ENCODE data around the gene CDHR2.

Gene CDHR2

DNA sequence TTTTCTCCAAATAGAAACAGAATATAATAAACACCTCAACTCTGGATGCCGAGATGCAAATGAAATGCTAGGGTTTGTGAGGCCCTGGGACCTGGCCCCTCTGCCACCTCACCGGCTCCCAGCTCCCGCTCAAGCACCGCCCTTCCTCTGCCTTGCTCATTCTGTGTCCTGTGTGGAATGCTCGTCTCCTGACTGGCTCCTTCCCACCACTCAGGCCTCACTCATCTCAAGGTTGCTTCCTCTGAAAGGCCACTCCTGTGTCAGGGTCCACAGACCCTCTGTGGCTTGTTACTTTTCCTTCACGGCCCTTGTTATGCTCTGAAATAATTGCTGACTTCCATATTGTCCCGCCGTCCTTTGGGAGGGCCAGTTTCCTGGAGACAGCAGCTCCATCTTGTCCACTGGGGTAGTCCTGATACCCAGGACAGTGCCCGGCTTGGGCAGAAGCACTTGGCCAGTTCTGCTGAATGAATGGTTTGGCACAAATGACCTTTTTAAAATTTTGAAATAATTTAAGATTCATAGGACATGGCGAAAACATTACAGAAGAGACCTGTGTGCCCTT lies 27.4 kb upstream of the CDHR2 start:
- no peak for ATAC-seq (replicated peaks)
- Mint-ChIP-seq H3K36me3 (peaks cover 2 to 5% of the 10 kb centered on the region in 2 donors), H3K4me1 (peaks cover 7 to 28% of the 10 kb centered on the region in 2 donors), H3K27me3 (no peaks in the 10 kb centered on the region), H3K27ac (no peak overlapping the region), H3K4me3 (no peak overlapping the region), H3K9me3 (no peaks in the 10 kb centered on the region)
- DNase-seq = no peak

DNA sequence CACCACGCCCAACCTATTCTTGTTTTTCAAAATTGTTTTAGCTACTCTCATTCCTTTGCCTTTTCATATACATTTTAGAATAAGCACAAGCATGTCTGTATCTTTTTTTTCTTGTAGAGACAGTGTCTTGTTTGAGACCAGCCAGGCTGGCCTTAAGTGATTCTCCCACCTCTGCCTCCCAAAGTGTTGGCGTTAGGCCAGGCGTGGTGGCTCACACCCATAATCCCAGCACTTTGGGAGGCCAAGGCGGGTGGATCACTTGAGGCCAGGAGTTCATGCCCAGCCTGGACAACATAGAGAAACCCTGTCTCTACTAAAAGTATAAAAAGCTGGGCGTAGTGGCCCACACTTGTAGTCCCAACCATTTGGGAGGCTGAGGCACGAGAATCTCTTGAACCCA lies 25.0 kb upstream of the CDHR2 start:
- no peak for DNase-seq
- Mint-ChIP-seq H3K4me3 (no peak overlapping the region), H3K27me3 (no peaks in the 10 kb centered on the region), H3K9me3 (no peaks in the 10 kb centered on the region), H3K4me1 (peaks cover 9 to 26% of the 10 kb centered on the region in 2 donors), H3K36me3 (peaks cover 15 to 17% of the 10 kb centered on the region in 2 donors), H3K27ac (no peak overlapping the region)
- ATAC-seq (replicated peaks) = no peak

DNA sequence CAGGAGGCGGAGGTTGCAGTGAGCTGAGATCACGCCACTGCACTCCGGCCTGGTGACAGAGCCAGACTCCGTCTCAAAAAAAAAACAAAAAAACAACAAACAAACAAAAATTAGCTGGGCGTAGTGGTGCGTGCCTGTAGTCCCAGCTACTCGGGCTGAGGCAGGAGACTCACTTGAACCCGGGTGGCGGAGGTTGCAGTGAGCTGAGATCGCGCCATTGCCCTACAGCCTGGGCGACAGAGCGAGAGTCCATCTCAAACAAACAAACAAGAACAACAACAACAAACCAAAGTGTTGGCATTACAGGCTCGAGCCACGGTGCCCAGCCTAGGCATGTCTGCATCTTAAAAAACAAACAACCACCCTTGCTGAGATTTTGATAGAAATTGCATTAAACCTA lies 24.2 kb upstream of the CDHR2 start:
- peaks cover 23% of the 10 kb centered on the region in 2 donors for H3K36me3 Mint-ChIP-seq
- H3K4me3 Mint-ChIP-seq = no peak overlapping the region
- no peak for DNase-seq
- peaks cover 15 to 34% of the 10 kb centered on the region in 2 donors for H3K4me1 Mint-ChIP-seq
- H3K27ac Mint-ChIP-seq = no peak overlapping the region
- no peaks in the 10 kb centered on the region for H3K27me3 Mint-ChIP-seq
- no peaks in the 10 kb centered on the region for H3K9me3 Mint-ChIP-seq
- no peak for ATAC-seq (replicated peaks)

DNA sequence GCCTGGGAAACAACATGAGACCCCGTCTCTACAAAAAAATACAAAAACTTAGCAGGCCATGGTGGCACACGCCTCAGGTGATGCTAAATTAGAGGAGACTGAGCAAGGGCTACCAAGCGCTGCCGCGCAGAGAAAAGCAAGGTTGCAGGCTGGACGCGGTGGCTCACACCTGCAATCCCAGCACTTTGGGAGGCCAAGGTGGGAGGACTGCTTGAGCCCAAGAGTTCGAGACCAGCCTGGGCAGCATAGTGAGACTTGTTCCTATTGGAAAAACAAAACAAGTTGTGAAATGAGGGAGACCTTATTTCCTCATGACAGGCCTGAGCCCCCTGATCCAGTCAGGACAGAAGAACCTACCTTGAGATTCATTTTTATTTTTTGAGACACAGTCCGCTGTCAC lies 23.5 kb upstream of the CDHR2 start:
- Mint-ChIP-seq H3K36me3 (peaks cover 23 to 24% of the 10 kb centered on the region in 2 donors), H3K4me1 (peaks cover 17 to 33% of the 10 kb centered on the region in 2 donors), H3K27ac (no peak overlapping the region), H3K27me3 (no peaks in the 10 kb centered on the region), H3K4me3 (no peak overlapping the region), H3K9me3 (no peaks in the 10 kb centered on the region)
- no peak for ATAC-seq (replicated peaks)
- DNase-seq = no peak

DNA sequence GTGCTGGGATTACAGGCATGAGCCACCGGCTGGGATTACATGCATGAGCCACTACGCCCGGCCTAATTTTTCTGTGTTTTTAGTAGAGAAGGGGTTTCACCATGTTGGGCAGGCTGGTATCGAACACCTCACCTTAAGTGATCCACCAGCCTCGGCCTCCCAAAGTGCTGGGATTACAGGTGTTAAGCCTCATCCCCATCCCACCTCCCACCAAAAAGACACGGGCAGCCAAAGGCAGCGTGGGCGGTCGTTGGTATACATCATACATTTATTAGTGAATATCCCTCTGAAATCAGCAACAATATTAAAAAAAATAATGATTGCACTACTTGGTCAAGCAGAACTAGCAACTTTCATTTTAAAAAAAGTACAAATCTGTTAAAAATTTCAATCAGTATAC lies 22.7 kb upstream of the CDHR2 start:
- H3K27ac Mint-ChIP-seq = no peak overlapping the region
- no peaks in the 10 kb centered on the region for H3K9me3 Mint-ChIP-seq
- no peak for ATAC-seq (replicated peaks)
- no peak for DNase-seq
- no peak overlapping the region for H3K4me3 Mint-ChIP-seq
- peaks cover 21 to 35% of the 10 kb centered on the region in 2 donors for H3K4me1 Mint-ChIP-seq
- no peaks in the 10 kb centered on the region for H3K27me3 Mint-ChIP-seq
- H3K36me3 Mint-ChIP-seq = peaks cover 28% of the 10 kb centered on the region in 2 donors

DNA sequence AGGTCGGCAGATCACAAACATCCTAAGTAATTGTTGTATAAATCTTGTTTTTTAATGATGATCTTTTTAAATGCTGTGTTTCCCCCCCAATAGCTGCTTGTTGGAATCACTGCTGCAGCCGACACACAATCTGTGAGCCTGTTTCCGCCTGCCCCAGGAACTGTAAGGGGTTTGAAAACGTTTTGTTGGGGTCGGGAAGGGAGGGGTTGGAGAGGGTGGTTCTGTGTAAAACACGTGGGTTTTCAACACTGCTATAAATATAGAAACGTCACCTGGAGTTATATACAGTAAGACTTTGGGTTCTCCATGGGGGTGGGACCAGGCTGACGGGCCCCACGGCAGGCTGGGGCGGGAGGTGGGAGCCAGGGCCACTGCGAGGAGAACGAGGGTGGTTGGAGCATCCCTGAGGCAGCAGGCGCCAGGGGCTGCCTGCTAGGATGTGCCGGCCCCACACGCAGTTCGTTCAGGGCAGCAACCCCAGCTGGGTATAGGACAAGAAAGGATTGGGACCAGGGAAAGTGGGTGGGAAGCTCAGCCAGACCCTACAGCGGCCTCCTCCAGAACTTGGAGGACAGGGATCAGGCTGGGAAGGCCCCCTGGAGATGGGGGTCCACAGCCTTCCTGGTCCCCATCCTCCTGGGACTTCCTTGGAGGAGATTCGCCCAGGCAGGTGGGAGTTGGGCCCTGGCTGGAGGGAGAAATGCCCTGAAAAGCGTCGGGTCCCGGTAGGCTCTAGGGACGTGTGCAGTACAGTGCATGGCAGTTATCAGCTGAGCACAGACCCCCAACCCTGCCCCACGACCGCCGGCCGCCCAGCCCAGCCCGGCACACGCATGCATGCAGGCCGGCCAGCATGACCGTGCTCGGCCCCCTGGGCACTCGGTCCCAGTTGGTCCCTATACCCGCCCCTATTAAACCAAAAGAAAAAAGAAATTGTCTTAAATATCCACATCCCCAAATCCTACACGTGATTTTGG lies 21.6 kb upstream of the CDHR2 start:
- H3K36me3 Mint-ChIP-seq = peaks cover 28% of the 10 kb centered on the region in 2 donors
- no peaks in the 10 kb centered on the region for H3K27me3 Mint-ChIP-seq
- H3K9me3 Mint-ChIP-seq = no peaks in the 10 kb centered on the region
- H3K27ac Mint-ChIP-seq = no peak overlapping the region
- no peak overlapping the region for H3K4me3 Mint-ChIP-seq
- ATAC-seq (replicated peaks) (no peak), DNase-seq (no peak)
- H3K4me1 Mint-ChIP-seq = peaks cover 24 to 39% of the 10 kb centered on the region in 2 donors

DNA sequence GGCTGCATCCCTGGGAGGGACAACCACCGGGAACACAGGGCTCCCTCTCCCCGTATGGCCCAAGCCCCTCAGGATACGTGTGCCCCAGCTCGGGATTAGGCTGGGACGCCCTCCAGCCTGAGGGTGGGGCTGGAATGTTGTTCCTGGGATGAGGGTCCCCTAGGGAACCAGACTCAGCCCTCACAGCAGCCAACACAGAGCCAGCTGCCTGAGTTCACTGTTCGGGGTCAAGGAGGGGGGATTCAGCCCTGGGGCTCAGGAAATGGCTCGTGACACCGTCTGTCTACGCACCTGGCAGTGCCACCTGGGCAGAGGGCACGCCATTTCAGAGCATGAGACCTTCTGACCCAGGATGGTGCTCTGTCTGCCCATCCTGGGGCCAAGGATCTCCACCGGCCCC lies 20.8 kb upstream of the CDHR2 start:
- H3K27ac Mint-ChIP-seq = no peak overlapping the region
- no peaks in the 10 kb centered on the region for H3K27me3 Mint-ChIP-seq
- no peak for ATAC-seq (replicated peaks)
- peaks cover 28% of the 10 kb centered on the region in 2 donors for H3K36me3 Mint-ChIP-seq
- DNase-seq = no peak
- H3K4me1 Mint-ChIP-seq = peaks cover 26 to 39% of the 10 kb centered on the region in 2 donors
- no peaks in the 10 kb centered on the region for H3K9me3 Mint-ChIP-seq
- H3K4me3 Mint-ChIP-seq = no peak overlapping the region

DNA sequence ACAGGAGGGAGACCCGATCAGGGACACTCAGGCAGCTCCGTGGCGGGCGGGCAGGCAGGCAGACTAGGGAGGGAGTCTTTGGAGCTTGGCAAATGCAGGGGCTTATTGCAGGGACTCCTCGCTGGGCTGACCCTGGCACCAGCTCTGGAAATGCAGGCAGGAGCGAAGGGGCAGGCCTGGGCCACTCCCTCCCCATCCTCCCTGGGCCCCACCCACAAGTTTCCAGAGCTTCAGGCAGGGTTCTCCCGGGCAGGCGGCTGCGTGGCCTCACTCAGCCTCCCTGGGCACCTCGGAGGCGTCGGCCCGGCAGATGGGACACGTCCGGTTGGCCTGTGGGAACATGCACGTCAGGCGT lies 20.4 kb upstream of the CDHR2 start:
- DNase-seq (no peak), ATAC-seq (replicated peaks) (no peak)
- Mint-ChIP-seq H3K4me3 (no peak overlapping the region), H3K36me3 (peaks cover 28% of the 10 kb centered on the region in 2 donors), H3K27me3 (no peaks in the 10 kb centered on the region), H3K9me3 (no peaks in the 10 kb centered on the region), H3K4me1 (peaks cover 31 to 39% of the 10 kb centered on the region in 2 donors), H3K27ac (no peak overlapping the region)

DNA sequence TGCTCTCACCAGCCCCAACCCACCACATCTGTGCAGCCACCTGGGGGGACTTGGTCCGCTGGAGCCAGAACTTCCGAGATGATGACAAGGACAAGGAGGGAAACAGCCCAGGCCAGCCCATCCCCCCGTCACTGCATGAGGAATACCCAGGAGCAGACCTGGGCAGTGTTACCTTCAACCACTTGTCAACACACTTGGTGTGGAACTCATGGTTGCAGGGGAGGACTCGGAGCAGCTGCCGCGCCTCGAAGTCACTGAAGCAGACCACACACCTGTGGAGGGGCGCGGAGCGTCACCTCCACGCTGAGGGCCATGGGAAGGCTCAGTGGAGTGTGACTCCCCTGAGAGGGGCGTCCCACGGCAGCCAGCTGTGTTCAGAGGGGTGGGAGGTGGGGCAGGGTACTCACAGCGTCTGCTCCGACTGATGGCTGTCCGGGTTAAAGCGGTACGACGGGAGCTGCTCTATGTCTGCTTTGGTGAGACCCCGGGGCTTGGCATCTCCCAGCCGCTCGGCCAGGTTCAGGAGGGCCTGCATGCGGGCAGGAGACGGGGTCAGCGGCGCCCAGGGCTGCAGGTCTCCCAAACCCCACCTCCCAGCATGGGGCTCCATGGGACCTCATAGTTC lies 19.9 kb upstream of the CDHR2 start:
- DNase-seq (no peak), ATAC-seq (replicated peaks) (peak; percentile 7 to 16)
- peak overlapping the region; percentile 63 to 77 for H3K4me3 Mint-ChIP-seq
- no peaks in the 10 kb centered on the region for H3K9me3 Mint-ChIP-seq
- H3K27ac Mint-ChIP-seq = peak overlapping the region; percentile 93
- H3K4me1 Mint-ChIP-seq = peaks cover 36 to 43% of the 10 kb centered on the region in 2 donors
- no peaks in the 10 kb centered on the region for H3K27me3 Mint-ChIP-seq
- peaks cover 28% of the 10 kb centered on the region in 2 donors for H3K36me3 Mint-ChIP-seq

DNA sequence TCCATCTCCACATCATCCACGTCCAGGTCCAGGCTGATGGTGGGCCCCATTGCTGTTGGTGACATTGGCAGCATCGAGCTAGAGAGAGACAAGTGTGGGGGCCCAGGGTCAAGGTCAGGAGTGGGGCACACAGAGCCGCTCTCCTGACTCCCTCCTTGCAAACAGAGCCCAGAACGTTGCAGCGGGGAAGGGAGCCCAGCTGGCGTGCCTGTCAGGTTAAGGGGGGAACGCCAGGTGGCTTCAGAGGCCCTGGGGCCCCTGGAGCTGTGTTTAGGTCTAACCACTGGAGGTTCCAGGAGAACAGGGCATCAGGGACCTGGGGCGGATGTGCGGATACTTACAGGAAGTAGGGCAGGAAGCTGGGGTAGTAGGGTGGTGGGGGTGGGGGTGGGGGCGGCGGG lies 19.4 kb upstream of the CDHR2 start:
- H3K4me1 Mint-ChIP-seq = peaks cover 41 to 48% of the 10 kb centered on the region in 2 donors
- ATAC-seq (replicated peaks) (peak; percentile 19 to 21), DNase-seq (no peak)
- H3K27me3 Mint-ChIP-seq = no peaks in the 10 kb centered on the region
- peaks cover 28% of the 10 kb centered on the region in 2 donors for H3K36me3 Mint-ChIP-seq
- H3K27ac Mint-ChIP-seq = peak overlapping the region; percentile 93
- H3K4me3 Mint-ChIP-seq = peak overlapping the region; percentile 63 to 77
- H3K9me3 Mint-ChIP-seq = no peaks in the 10 kb centered on the region

DNA sequence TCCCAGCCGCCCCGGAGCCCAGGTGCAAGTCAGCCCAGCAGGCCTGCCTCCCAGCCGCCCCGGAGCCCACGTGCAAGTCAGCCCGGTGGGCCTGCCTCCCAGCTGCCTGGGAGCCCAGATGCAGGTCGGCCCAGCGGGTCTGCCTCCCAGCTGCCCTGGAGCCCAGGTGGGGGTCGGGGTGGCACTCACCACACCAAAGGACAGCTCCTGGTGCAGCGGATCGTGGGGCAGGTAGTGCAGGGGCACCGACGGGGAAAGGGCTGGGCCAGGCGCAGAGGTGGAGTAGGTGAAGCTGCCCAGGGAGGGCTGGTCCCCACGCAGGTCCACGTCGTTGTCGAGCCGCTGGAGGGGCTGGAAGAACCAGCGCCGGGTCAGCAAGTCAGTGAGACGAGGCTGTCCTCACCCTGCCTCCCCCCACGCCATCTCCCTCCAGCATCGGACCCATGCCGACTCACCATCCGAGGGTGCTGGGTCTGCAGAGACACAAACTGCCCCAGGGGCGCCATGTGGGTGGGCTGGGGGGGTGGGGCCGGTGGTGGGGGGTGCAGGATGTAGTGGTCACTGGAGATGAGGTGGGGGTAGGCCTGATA lies 18.7 kb upstream of the CDHR2 start:
- H3K4me3 Mint-ChIP-seq = peak overlapping the region in 1 of 2 donors; percentile 39
- peaks cover 28 to 30% of the 10 kb centered on the region in 2 donors for H3K36me3 Mint-ChIP-seq
- H3K4me1 Mint-ChIP-seq = peaks cover 46 to 56% of the 10 kb centered on the region in 2 donors
- no peaks in the 10 kb centered on the region for H3K9me3 Mint-ChIP-seq
- DNase-seq = no peak
- H3K27ac Mint-ChIP-seq = peak overlapping the region; percentile 59
- H3K27me3 Mint-ChIP-seq = no peaks in the 10 kb centered on the region
- no peak for ATAC-seq (replicated peaks)

DNA sequence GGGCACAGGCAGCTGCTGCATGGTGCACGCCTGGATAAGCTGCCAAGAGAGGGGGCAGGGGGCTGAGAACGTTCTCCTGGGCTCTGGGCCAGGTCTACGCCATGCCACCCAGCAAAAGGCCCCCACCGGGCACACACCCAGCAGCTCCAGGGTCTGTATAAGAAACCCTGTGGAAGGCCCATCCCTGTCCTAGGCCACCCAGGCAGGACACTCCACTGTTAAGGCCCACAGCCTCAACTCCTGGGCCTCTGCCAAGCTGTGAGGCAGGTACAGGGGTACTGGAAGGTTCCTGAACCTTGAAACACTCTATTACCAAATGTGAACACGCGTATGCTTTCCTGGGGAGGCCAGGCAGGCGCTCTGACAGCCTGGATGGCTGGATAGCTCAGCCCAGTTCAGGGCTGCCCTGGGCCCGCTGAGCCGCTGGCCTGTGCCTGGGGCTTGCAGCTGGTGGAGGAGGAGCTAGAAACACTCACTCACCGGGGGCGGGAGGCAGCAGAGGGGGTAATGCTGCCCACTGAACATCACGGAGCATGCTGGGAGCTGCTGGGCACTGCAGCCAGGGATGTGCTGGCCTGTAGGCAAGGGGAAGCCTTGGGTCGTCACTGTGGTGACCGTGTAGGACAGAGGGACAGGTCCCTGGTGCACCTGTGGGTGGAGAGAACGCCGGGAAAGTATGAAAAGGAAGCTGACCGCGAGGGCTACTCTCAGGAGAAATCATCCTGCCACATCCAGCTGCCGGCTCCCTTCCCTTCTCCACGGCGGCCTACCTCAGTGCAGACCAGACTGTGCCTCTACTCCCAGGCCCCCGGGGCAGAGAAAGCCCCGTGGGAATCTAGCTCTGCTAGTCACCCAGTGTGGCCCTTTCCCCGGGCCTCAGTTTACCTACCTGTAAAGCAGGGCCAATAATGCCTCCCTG lies 17.9 kb upstream of the CDHR2 start:
- peaks cover 48 to 62% of the 10 kb centered on the region in 2 donors for H3K4me1 Mint-ChIP-seq
- no peaks in the 10 kb centered on the region for H3K9me3 Mint-ChIP-seq
- peak overlapping the region; percentile 55 to 69 for H3K4me3 Mint-ChIP-seq
- peak overlapping the region; percentile 59 for H3K27ac Mint-ChIP-seq
- DNase-seq = no peak
- H3K27me3 Mint-ChIP-seq = no peaks in the 10 kb centered on the region
- no peak for ATAC-seq (replicated peaks)
- H3K36me3 Mint-ChIP-seq = peaks cover 26 to 30% of the 10 kb centered on the region in 2 donors

DNA sequence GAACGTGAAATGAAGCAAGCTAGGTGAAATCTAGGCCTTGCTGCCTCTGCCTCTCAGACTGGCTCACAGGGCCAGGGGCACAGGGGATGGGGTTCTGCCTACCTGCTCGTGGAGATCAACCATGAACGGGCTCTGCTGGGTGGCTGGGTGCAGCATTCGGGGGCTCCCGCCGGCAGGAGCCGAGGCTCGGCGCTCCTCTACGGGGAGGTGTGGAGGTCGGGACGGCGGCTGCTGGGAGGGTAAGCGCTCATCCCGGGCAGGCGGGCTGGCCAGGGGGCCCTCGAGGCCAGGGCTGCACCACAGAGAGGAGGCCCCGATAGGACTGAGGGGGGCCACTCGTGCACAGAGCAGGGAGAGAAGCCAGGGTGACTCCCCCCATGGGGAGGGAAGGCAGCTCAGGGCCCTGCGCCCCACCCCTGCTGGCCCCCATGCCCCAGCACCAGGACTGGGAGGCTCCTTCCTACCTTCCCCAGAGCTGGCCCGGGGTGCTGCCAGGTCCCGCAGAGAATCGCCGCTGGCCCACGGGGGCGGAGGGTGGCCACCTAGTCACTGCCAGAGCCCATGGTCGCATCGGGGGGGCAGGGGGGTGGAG lies 17.1 kb upstream of the CDHR2 start:
- Mint-ChIP-seq H3K36me3 (peaks cover 26 to 30% of the 10 kb centered on the region in 2 donors), H3K4me1 (peaks cover 48 to 62% of the 10 kb centered on the region in 2 donors), H3K4me3 (no peak overlapping the region), H3K27ac (peak overlapping the region; percentile 37), H3K9me3 (no peaks in the 10 kb centered on the region), H3K27me3 (no peaks in the 10 kb centered on the region)
- no peak for DNase-seq
- ATAC-seq (replicated peaks) = no peak
